ENCODE measurements around the gene CNR2.
"Not testable (repeated sequence)": the region's sequence is repeated elsewhere in the genome, so short reads cannot be mapped to it uniquely, and the experiment has no call there.

Gene CNR2

GRCh38 chr1:23882746-23883145, 30.4 kb downstream of the CNR2 start:
- no peak for DNase-seq

- DNase-seq: no peak
Measured at GRCh38 chr1:23879809-23880208, 33.4 kb downstream of the CNR2 start.

- no peak for DNase-seq
Measured at GRCh38 chr1:23878668-23879067, 34.5 kb downstream of the CNR2 start.

GRCh38 chr1:23875382-23875781, 37.8 kb downstream of the CNR2 start:
- no peak for DNase-seq

- DNase-seq: no peak
Measured at GRCh38 chr1:23872421-23872820, 40.7 kb downstream of the CNR2 start.

- no peak for DNase-seq
Measured at GRCh38 chr1:23869051-23869450, 44.1 kb downstream of the CNR2 start.

- DNase-seq: no peak
Measured at GRCh38 chr1:23868557-23869016, 44.6 kb downstream of the CNR2 start.

- peak; percentile 82 for DNase-seq
Measured at GRCh38 chr1:23867895-23868556, 45.1 kb downstream of the CNR2 start, which contains the start of gene FUCA1. Gene FUCA1 (minus strand): TSS chr1:23868290. CDS start chr1:23868286, 4 bp downstream.

GRCh38 chr1:23867542-23867894, 45.6 kb downstream of the CNR2 start:
- no peak for DNase-seq

- DNase-seq: no peak
Measured at GRCh38 chr1:23865543-23865930, 47.6 kb downstream of the CNR2 start.

GRCh38 chr1:23864801-23865542, 48.2 kb downstream of the CNR2 start:
- no peak for DNase-seq

- no peak for DNase-seq
Measured at GRCh38 chr1:23862640-23863039, 50.5 kb downstream of the CNR2 start.

GRCh38 chr1:23854568-23854967, 58.6 kb downstream of the CNR2 start:
- DNase-seq: no peak

- not testable (repeated sequence) for DNase-seq
Measured at GRCh38 chr1:23853124-23853523, 60.0 kb downstream of the CNR2 start.

- DNase-seq: not testable (repeated sequence)
Measured at GRCh38 chr1:23851406-23851805, 61.8 kb downstream of the CNR2 start.

GRCh38 chr1:23848673-23849616, 64.2 kb downstream of the CNR2 start:
- no peak for DNase-seq

- not testable (repeated sequence) for DNase-seq
Measured at GRCh38 chr1:23847482-23848095, 65.6 kb downstream of the CNR2 start.

GRCh38 chr1:23845163-23845562, 68.0 kb downstream of the CNR2 start:
- no peak for DNase-seq

- no peak for DNase-seq
Measured at GRCh38 chr1:23843644-23844043, 69.5 kb downstream of the CNR2 start.

- no peak for DNase-seq
Measured at GRCh38 chr1:23838401-23838866, 74.7 kb downstream of the CNR2 start.

- DNase-seq: no peak
Measured at GRCh38 chr1:23837908-23838307, 75.3 kb downstream of the CNR2 start.

GRCh38 chr1:23836037-23836436, 77.1 kb downstream of the CNR2 start:
- no peak for DNase-seq

GRCh38 chr1:23834156-23834555, 79.0 kb downstream of the CNR2 start:
- DNase-seq: not testable (repeated sequence)

Data from amniotic stem cell (primary cell).